ENCODE data around the gene PRF1. TPM values are rescaled to one million over a fixed set of nuclear protein-coding genes. Genes with fewer than 3 reads are reported as not detected.
"Not testable (repeated sequence)": the region's sequence is repeated elsewhere in the genome, so short reads cannot be mapped to it uniquely, and the experiment has no call there.

PRF1 gene
- total RNA-seq, 1 donor from 2014 or later, result not detected

DNA sequence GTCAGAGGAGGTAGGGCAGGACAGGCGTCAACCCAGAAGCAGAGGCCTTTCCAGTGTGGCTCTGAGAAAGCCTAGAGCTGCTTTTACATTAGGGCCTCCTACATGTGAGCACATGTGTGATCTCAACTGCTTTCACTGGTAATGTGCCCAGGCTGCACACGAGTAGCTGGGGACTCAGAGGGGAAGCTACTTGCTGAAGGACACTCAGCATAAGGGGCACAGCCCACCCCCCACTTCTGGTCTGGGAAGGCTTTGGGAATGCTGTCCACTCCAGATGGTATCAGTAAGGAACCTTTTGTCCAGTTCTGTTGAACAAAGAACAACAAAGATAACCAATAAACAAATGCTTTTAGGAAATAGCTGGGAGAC lies 18.9 kb downstream of the PRF1 start:
- Mint-ChIP-seq H3K4me3 (no peak overlapping the region), H3K4me1 (ENCODE audit: unreplicated experiment) (peaks cover 16% of the 10 kb centered on the region), H3K27me3 (no peaks in the 10 kb centered on the region), H3K9me3 (no peaks in the 10 kb centered on the region), H3K27ac (no peak overlapping the region), H3K36me3 (no peaks in the 10 kb centered on the region)
- no peak for DNase-seq (ENCODE audit: extremely low spot score, unreplicated experiment)
- TF ChIP-seq, protein P1, sequence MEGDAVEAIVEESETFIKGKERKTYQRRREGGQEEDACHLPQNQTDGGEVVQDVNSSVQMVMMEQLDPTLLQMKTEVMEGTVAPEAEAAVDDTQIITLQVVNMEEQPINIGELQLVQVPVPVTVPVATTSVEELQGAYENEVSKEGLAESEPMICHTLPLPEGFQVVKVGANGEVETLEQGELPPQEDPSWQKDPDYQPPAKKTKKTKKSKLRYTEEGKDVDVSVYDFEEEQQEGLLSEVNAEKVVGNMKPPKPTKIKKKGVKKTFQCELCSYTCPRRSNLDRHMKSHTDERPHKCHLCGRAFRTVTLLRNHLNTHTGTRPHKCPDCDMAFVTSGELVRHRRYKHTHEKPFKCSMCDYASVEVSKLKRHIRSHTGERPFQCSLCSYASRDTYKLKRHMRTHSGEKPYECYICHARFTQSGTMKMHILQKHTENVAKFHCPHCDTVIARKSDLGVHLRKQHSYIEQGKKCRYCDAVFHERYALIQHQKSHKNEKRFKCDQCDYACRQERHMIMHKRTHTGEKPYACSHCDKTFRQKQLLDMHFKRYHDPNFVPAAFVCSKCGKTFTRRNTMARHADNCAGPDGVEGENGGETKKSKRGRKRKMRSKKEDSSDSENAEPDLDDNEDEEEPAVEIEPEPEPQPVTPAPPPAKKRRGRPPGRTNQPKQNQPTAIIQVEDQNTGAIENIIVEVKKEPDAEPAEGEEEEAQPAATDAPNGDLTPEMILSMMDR (conservative IDR thresholded peaks at IDR 0.05), result no peak

DNA sequence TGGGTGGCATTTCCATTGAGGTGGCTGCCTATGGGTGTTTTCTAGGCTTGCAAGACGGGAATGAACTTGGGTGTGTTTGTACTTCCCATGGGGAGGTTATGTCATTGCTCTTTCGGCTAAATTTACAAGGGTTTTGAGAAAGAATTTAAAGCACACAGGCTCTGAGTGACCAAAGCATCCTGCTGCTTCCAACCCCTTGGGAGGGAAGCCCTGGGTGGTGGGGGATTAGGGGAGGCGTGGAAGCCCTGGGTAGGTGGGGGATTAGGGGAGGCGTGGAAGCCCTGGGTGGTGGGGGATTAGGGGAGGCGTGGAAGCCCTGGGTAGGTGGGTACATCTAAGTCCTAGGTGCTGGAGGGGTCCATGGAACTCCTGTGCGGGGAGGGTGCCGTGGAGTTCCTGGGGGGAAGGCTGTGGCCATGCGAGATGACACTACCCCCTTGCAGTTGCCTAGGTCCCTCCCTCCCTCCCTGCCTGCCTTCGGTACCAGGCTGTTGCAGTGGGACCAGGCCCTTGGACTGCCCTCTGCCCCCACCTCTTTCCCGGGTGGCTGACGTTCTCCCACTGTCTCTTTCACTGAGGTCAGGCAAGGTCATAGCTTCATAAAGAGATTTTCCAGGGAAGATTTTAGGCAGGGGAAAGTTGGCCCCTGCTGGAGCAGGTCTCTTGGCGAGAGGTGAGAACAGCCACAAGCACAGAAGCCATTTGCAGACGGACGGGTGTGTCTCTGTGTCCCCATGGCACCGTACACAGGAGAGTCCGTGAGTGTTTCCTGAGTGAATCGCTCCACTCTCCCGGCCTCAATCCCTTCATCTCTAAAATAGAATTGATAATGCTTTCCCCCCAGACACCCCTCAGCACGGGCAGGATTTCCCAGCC lies 19.5 kb downstream of the PRF1 start:
- TF ChIP-seq, protein P1 (conservative IDR thresholded peaks at IDR 0.05), result no peak

GRCh38 chr10:70581176-70581575 lies 21.4 kb downstream of the PRF1 start:
- not testable (repeated sequence) for H3K4me3 Mint-ChIP-seq; H3K27me3 Mint-ChIP-seq; H3K9me3 Mint-ChIP-seq; H3K36me3 Mint-ChIP-seq; DNase-seq (ENCODE audit: extremely low spot score, unreplicated experiment); H3K27ac Mint-ChIP-seq
- H3K4me1 Mint-ChIP-seq (ENCODE audit: unreplicated experiment), result peaks cover 16% of the 10 kb centered on the region

More for the DNA sequence above, 19.5 kb downstream of the PRF1 start:
- Mint-ChIP-seq H3K27ac (no peak overlapping the region), H3K36me3 (no peaks in the 10 kb centered on the region), H3K4me3 (no peak overlapping the region), H3K4me1 (ENCODE audit: unreplicated experiment) (peaks cover 16% of the 10 kb centered on the region), H3K27me3 (no peaks in the 10 kb centered on the region), H3K9me3 (no peaks in the 10 kb centered on the region)
- no peak for DNase-seq (ENCODE audit: extremely low spot score, unreplicated experiment)

DNA sequence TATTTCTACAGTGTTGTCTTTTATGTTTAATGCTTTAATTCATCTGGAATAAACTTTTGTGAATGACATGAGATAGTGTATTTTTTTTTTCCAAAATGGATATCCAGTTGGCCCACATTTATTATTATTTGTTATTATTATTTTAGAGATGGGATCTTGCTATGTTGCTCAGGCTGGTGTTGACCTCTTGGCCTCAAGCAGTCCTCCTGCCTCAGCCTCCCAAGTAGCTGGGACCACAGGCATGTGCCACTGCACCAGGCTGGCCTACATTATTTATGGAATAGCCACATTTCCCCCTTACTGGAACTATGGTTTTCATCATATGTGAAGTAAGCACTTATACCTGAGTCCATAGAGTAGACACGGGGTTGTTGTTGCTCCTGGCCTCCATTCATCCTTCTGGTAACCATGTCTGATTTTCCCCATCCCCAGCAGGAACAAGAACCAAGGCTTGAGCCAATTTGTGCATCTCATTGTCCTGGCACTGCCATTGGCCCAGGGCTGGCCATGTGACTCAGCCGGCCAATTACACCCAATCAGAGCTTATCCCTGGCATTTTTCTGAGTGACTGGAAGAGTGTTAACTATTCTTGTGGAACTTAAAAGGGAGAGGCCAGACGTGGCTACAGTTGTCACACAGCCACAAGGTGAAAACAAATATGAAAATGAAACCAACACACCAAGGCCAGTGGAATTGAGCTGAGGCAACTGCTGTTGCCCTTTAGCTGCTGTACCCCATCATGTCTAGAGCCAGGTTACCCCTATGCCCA lies 23.1 kb downstream of the PRF1 start:
- H3K27me3 Mint-ChIP-seq, result no peaks in the 10 kb centered on the region
- no peak for DNase-seq (ENCODE audit: extremely low spot score, unreplicated experiment)
- no peaks in the 10 kb centered on the region for H3K36me3 Mint-ChIP-seq
- no peak overlapping the region for H3K4me3 Mint-ChIP-seq
- TF ChIP-seq, protein P1 (conservative IDR thresholded peaks at IDR 0.05), result no peak
- H3K9me3 Mint-ChIP-seq, result no peaks in the 10 kb centered on the region
- no peak overlapping the region for H3K27ac Mint-ChIP-seq
- H3K4me1 Mint-ChIP-seq (ENCODE audit: unreplicated experiment), result peaks cover 10% of the 10 kb centered on the region

DNA sequence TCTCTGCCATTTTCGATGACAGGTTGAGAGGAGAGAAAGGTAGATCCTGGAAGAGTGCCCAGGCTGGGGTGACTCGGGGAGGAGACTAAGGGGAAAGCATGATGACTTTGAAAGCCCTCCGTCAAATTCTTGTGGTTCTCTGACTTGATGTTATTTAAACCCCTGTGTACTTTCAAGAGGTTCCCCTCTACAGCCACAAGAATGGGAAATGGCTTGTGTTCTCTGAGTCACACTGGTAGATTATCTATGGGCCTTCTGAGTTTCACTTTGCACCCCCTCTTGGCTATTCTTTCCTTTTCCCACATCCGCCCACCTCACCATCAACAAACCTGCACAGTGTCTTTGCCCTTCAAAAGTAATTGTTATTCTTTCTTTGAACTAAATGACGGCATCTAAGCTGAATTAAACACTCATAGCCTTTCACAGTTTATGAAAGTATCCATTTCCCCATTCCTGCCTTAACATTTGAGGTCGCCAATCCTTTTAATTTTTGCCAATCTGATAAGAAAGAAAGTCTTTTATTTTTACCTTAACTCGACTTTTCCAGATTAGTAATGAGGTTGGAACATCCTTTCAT lies 24.1 kb downstream of the PRF1 start:
- no peak for DNase-seq (ENCODE audit: extremely low spot score, unreplicated experiment)
- Mint-ChIP-seq H3K9me3 (no peaks in the 10 kb centered on the region), H3K36me3 (no peaks in the 10 kb centered on the region), H3K4me3 (no peak overlapping the region), H3K4me1 (ENCODE audit: unreplicated experiment) (peaks cover 6% of the 10 kb centered on the region), H3K27me3 (no peaks in the 10 kb centered on the region), H3K27ac (no peak overlapping the region)
- TF ChIP-seq, protein P1 (conservative IDR thresholded peaks at IDR 0.05), result no peak
